ENCODE results near the gene VOPP1.

VOPP1 gene

GRCh38 chr7:55570939-55571338, 1.4 kb downstream of the VOPP1 start:
- Histone ChIP-seq H3K4me3 (IDR thresholded peaks at IDR 0.05; ENCODE audit: insufficient read depth, low read depth, low read length) (no peak overlapping the region), H3K79me2 (ENCODE audit: insufficient read depth, low read depth) (peaks cover 67% of the 10 kb centered on the region), H4K20me1 (ENCODE audit: insufficient read depth) (peaks cover 3% of the 10 kb centered on the region), H3K27ac (peak overlapping the region; percentile 68), H3K36me3 (ENCODE audit: insufficient read depth) (no peaks in the 10 kb centered on the region), H3K4me1 (ENCODE audit: low read depth, poor library complexity, severe bottlenecking) (peaks cover 77% of the 10 kb centered on the region), H2AFZ (ENCODE audit: low read depth) (no peak overlapping the region), H3K27me3 (ENCODE audit: insufficient read depth, low read depth) (no peaks in the 10 kb centered on the region), H3K4me2 (peak overlapping the region; percentile 98), H3K9ac (peak overlapping the region; percentile 83)
- TF ChIP-seq CTCF (conservative IDR thresholded peaks at IDR 0.05; ENCODE audit: low read depth, low read length), result no peak

- H3K27me3 ChIP-seq (ENCODE audit: insufficient read depth, low read depth), result no peaks in the 10 kb centered on the region
- H3K79me2 ChIP-seq (ENCODE audit: insufficient read depth, low read depth), result peaks cover 73% of the 10 kb centered on the region
- H4K20me1 ChIP-seq (ENCODE audit: insufficient read depth), result peaks cover 9% of the 10 kb centered on the region
- no peaks in the 10 kb centered on the region for H3K36me3 ChIP-seq (ENCODE audit: insufficient read depth)
- H3K9ac ChIP-seq, result peak overlapping the region; percentile 83
- peak overlapping the region; percentile 98 for H3K4me2 ChIP-seq
- H3K27ac ChIP-seq, result peak overlapping the region; percentile 68
- H3K4me1 ChIP-seq (ENCODE audit: low read depth, poor library complexity, severe bottlenecking), result peaks cover 78% of the 10 kb centered on the region
- no peak overlapping the region for H3K4me3 ChIP-seq (IDR thresholded peaks at IDR 0.05; ENCODE audit: insufficient read depth, low read depth, low read length)
- H2AFZ ChIP-seq (ENCODE audit: low read depth), result no peak overlapping the region
- TF ChIP-seq CTCF (conservative IDR thresholded peaks at IDR 0.05; ENCODE audit: low read depth, low read length), result no peak
Observed at GRCh38 chr7:55570218-55570873, 2.0 kb downstream of the VOPP1 start.

- H3K79me2 ChIP-seq (ENCODE audit: insufficient read depth, low read depth), result peaks cover 79% of the 10 kb centered on the region
- H2AFZ ChIP-seq (ENCODE audit: low read depth), result no peak overlapping the region
- H3K27me3 ChIP-seq (ENCODE audit: insufficient read depth, low read depth), result no peaks in the 10 kb centered on the region
- H3K4me2 ChIP-seq, result peak overlapping the region; percentile 98
- H4K20me1 ChIP-seq (ENCODE audit: insufficient read depth), result peaks cover 15% of the 10 kb centered on the region
- TF ChIP-seq CTCF (conservative IDR thresholded peaks at IDR 0.05; ENCODE audit: low read depth, low read length), result no peak
- H3K9ac ChIP-seq, result peak overlapping the region; percentile 83
- no peak overlapping the region for H3K4me3 ChIP-seq (IDR thresholded peaks at IDR 0.05; ENCODE audit: insufficient read depth, low read depth, low read length)
- peak overlapping the region; percentile 68 for H3K27ac ChIP-seq
- no peaks in the 10 kb centered on the region for H3K36me3 ChIP-seq (ENCODE audit: insufficient read depth)
- H3K4me1 ChIP-seq (ENCODE audit: low read depth, poor library complexity, severe bottlenecking), result peaks cover 78% of the 10 kb centered on the region
Observed at GRCh38 chr7:55569797-55570196, 2.5 kb downstream of the VOPP1 start.

- Histone ChIP-seq H3K36me3 (ENCODE audit: insufficient read depth) (no peaks in the 10 kb centered on the region), H3K79me2 (ENCODE audit: insufficient read depth, low read depth) (peaks cover 84% of the 10 kb centered on the region), H3K27me3 (ENCODE audit: insufficient read depth, low read depth) (no peaks in the 10 kb centered on the region), H3K4me3 (IDR thresholded peaks at IDR 0.05; ENCODE audit: insufficient read depth, low read depth, low read length) (no peak overlapping the region), H3K4me2 (peak overlapping the region; percentile 98), H4K20me1 (ENCODE audit: insufficient read depth) (peaks cover 20% of the 10 kb centered on the region), H2AFZ (ENCODE audit: low read depth) (no peak overlapping the region), H3K9ac (peak overlapping the region; percentile 83; the same call in 1 of the 2 replicates), H3K4me1 (ENCODE audit: low read depth, poor library complexity, severe bottlenecking) (peaks cover 78% of the 10 kb centered on the region), H3K27ac (peak overlapping the region; percentile 68)
- TF ChIP-seq CTCF (conservative IDR thresholded peaks at IDR 0.05; ENCODE audit: low read depth, low read length), result no peak
Observed at GRCh38 chr7:55569269-55569663, 3.0 kb downstream of the VOPP1 start.
